Spleen (tissue), 7 donors: Measurements from ENCODE around the gene EEF1AKMT4.

Experiments
- POLR2A ChIP-seq, 3 donors: fragments of 450-650 bp; IDR thresholded peaks; one replicate each; pipeline ENCODE4 v1.5.1; 2017; ENCODE audit warnings: antibody characterized with exemption in 3 of 3, mild to moderate bottlenecking in 1 of 3
- POLR2AphosphoS5 ChIP-seq, 3 donors: sonication (generic); formaldehyde crosslinking; IDR thresholded peaks; one replicate each; pipeline ENCODE4 v1.5.1; 2017; ENCODE audit warnings: antibody characterized with exemption in 3 of 3
- TF ChIP-seq, protein P1 (sequence below), 11 experiments: fragments of 200-600 bp in 7 of 11; fragments of 450-650 bp in 4 of 11; sonication (generic) in 4 of 11; IDR thresholded peaks in 8 of 11; conservative IDR thresholded peaks in 3 of 11; 1 replicate in 7 of 11; 2 replicates in 4 of 11; pipeline versions ENCODE4 v1.4.0 to v1.8.0; 2016 to 2021; ENCODE audit warnings: antibody characterized with exemption in 11 of 11, inconsistent platforms in 4 of 11, mild to moderate bottlenecking in 1 of 11
- donor health status: DM: no; HTN: no; CAD: no; lungs with moderate emphysema.
- donor health status: DM: no; HTN: no; CAD: no.
- donor health status: DM: no; HTN: no; CAD: no.

DNA sequence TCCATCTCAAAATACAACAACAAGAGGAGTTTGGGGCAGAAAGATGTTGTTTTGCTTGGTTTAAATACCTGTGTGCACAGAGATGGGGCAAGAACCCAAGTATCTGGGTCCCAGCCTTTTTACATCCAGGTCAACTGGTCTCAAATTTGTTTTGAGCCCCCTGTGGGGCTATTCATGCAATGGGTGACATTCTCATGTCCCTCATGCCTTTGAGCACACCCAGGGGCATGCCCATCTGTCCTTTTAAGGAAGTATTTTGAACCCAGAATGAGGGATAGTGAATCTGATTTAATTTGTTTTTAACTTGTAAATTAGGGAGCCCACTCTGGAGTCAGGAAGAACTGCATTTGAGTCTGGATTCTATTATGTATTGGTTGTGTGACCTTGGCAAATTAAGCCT, 48.6 kb upstream of the EEF1AKMT4 start:
- TF ChIP-seq, protein P1, sequence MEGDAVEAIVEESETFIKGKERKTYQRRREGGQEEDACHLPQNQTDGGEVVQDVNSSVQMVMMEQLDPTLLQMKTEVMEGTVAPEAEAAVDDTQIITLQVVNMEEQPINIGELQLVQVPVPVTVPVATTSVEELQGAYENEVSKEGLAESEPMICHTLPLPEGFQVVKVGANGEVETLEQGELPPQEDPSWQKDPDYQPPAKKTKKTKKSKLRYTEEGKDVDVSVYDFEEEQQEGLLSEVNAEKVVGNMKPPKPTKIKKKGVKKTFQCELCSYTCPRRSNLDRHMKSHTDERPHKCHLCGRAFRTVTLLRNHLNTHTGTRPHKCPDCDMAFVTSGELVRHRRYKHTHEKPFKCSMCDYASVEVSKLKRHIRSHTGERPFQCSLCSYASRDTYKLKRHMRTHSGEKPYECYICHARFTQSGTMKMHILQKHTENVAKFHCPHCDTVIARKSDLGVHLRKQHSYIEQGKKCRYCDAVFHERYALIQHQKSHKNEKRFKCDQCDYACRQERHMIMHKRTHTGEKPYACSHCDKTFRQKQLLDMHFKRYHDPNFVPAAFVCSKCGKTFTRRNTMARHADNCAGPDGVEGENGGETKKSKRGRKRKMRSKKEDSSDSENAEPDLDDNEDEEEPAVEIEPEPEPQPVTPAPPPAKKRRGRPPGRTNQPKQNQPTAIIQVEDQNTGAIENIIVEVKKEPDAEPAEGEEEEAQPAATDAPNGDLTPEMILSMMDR (IDR thresholded peaks at IDR 0.05 in 8 of 11, conservative IDR thresholded peaks at IDR 0.05 in 3 of 11): no peak
- TF ChIP-seq POLR2A (IDR thresholded peaks at IDR 0.05) (no peak), POLR2AphosphoS5 (IDR thresholded peaks at IDR 0.05) (no peak)
